ENCODE data around the gene MX2.
"Not testable (repeated sequence)": the region's sequence is repeated elsewhere in the genome, so short reads cannot be mapped to it uniquely, and the experiment has no call there.

Gene MX2

DNA sequence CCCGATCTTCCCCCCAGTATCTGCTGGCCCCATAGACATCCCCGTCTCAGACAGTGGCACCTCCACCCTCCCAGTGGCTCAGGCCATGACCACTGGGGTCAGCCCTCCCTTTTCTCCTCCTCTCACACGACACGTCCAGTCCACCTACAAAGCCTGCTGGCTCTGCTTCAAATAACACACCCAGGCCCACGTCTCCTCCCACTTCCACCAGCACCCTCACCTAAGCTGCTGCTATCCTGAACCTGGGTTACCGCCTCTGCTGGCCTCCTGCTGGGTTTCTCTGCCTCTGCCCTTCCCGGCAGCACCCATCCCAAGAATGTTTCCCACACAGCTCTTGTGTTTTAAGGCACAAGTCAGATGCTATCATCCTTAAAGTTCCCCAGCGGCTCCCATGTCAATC is 26.0 kb downstream of the MX2 start:
- no peak for DNase-seq

DNA sequence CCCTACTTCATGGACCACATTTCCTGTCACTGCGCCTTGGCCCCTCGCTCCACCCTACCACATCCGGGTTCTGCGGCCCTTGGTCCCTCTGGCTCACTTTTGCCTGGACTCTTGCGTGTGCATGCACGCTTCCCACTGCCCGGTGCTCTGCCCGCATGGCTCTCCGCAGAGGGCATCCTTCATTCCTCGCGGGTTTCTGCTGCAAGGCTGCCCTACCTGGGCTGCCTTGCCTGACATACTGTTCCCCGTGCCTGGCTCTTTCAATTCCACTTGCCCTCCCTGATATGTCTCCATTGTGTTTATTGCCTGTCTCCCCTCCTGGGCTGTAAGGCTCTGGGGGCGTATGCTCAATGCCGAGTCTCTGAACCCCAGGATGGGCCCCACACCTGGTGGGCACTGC is 26.4 kb downstream of the MX2 start:
- DNase-seq: no peak

DNA sequence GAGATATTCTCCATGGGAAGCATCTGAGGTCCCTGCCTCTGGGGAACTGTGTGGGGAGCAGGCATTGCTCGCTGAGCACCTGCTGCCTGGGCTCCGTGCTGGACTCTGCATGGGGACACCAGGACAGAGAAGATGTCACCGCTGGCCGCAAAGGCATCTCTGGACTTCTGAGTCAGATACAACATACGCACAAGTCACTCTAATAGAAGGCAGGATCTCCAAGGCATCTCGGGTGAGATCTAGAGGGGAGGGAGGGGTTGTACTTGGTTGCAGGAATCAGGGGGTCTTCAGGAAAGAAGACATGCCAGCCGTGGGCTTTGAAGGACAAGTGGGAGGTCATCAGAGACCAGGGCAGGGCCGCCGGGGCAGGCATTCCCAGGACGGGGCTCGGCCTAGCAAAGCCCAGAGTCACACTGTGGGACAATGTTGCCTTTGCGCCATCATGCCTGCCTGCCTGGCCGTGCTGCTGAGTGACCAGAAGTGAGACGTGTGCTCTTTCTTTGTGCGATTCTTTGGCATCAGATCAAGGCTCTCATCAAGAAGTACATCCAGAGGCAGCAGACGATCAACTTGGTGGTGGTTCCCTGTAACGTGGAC is 28.3 kb downstream of the MX2 start:
- no peak for DNase-seq

DNA sequence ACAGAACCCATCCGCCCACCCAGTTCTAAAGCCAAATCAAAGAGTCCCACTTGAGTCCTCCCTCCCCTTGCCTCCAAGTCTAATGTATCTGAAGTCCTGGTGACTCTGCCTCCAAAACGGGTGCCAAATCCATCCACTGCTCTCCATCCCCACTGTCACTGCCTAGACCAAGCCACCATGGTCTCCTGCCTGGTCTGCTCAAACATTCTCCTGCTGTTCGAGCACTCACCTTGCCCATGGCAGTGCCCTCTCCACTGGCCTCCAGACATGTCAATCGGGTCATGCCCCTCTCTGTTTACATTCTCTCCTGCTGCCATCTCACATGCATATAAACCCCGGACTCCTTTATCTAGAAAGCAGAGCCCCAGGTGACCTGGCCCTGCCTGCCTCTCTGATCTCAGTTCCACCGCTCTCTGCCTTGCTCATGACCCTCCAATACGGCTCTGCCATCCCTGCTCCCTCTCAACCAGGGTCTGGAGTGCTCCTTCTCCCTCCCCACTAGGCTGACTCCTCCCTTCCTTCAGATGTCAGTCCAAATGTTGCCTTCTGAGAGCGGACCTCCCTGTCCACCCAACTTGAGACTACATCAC is 32.1 kb downstream of the MX2 start:
- DNase-seq: no peak

DNA sequence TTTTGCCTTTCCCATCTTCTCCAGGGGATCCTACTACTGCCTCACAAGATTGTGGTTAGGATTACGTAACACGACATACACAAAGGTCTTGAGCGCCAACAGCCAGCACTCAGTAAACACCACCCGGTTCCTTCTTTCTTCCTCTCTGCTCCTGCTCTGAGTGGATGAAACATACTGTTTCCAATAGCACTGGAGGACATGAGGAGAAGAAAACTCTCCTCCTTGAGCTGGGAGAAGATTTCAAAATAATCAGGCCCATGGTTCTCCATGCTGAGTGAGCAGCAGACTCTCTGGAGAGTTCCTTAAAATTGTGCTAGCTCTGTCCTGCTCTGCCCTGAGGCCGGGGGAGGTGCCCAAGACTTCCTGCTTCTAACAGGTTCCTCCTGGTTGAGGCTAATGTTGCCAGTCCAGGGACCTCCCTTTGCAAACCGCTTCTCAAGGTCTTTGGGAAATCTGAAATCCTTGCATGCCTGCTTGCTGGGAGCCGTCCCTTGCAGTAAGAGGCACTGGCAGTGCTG is 34.8 kb downstream of the MX2 start:
- no peak for DNase-seq

DNA sequence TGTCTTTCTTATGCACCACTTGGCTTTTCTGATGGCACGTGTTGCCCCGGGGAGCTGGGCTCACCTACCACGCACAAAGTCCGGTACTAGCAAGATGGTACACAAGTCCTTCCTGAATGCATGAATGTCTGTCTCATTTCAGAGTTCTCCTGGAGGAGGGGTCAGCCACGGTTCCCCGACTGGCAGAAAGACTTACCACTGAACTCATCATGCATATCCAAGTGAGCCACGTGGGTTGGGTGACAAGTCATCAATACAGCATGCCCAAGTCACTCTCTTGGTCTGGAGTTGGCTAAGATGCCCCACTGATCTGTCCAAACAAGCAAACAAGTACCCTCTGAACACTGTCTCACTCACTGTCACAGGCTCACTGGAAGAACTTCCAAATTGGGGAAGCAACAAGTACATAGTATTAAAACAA is 35.7 kb downstream of the MX2 start:
- DNase-seq: no peak

DNA sequence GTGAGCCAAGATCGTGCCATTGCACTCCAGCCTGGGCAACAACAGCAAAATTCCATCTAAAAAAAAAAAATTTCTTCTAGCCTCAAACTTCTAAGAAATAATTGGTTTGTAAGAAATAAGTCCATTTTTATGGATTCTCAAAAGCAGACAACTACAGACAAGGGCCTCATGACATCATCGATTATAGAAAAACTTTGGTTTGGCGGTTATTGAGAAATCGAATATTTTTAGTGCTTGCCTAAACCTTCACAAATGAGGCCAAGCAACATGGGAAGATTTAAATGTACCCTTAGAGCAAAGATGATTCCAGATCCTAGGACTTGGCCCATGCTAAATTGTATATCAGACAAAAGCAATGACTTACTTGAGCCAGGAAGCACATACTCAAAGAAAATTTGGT is 36.4 kb downstream of the MX2 start:
- no peak for DNase-seq

DNA sequence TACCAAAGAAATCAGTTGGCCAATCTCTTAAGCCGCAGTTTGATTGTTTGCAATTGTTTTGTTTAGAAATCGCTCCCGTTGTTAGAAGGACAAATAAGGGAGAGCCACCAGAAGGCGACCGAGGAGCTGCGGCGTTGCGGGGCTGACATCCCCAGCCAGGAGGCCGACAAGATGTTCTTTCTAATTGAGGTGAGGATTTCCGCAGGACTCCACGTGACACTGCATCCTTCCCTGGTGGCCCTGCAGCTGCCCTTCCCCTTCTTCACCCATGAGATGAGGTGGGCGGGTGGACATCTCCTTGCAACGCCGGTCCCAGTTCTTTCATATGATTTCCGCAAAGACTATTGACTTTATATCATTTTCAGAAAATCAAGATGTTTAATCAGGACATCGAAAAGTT is 37.0 kb downstream of the MX2 start:
- no peak for DNase-seq

DNA sequence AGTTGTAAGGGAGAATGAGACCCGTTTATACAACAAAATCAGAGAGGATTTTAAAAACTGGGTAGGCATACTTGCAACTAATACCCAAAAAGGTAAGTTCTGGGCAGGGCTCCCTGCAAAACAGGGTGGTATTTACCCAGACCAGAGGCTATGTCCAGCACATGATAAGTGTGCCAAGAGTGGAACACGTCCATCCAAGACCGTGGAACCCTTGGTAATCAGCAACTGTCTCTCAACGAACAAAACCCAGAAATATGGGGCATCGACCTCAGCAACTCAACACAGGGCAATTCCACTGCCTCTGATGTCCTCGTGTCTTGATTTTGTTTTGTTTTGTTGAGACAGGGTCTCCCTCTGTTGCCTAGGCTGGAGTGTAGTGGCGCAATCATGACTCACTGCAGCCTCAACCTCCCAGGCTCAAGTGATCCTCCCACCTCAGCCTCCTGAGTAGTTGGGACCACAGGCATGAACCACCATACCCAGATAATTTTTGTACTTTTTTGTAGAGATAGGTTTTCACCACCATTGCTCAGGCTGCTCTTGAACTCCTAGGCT is 37.5 kb downstream of the MX2 start:
- no peak for DNase-seq

DNA sequence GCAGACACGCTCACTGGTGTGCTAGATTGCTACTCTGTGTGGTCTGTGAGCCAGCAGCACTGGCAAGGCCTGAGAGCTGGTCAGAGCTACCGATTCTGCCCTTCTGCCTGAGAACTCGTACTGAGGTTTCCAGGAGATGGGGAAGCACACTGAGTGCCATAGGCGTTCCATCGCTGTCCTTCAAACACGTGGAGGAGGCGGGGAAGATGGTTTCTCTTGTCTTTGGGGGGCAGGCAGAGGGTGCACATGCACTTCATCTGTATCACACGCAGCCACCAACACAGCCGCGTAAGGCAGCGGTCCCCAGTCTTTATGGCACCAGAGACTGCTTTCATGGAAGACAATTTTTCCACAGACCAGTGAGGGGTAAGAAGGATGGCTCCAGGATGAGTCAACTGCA is 40.4 kb downstream of the MX2 start:
- no peak for DNase-seq

DNA sequence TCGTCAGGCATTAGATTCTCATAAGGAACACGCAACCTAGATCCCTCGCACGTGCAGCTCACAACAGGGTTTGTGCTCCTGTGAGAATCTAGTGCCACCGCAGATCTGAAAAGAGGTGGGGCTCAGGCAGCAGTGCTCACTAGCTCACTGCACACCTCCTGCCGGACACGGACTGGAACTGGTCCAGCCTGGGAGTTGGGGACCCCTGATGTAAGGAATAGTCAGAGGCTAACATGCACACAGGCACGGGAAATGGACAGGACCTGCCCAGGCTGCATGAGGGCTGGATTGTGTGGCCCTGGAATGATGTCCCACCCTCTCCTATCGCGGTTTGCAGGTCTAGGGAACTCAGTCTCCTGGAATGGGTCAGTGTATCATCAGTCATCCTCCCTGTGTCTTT is 41.0 kb downstream of the MX2 start:
- no peak for DNase-seq

DNA sequence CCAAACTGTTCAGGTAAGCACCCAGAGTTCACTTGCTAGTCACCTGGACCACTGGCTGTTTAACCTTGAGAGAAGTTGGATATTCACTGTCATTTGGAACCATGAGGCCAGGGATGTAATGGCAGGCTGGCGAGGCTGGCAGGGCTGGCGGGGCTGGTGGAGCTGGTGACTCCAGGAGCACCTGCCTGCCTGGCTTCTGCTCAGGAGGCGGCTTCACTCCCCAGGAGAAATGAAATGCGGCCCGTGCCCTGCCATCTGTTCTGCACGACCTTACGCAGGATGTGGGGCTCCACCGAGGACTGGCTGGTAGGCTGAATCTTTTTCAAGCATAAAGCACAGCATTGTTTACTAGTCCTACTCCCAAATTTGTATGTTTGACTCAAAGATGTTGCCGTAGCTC is 41.5 kb downstream of the MX2 start:
- DNase-seq: no peak

DNA sequence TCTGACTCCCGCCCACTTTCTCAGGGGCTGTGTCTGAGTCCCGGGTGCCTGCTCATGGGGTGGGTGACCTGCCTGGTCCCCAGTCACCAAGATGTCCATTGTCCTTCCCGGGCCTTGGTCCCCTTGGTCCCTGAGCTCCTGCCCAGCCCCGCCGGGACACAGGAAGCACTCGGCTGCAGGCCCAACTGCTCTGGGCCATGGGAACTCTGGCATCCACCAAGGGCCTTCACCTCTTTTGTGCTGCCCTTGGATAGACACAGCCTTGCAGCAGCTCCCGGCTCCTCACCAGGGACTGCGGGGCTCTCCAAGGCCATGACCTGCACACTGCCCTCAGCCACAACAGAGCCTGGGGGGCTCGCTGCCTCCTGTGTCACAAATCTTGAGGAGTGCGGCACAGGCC is 42.1 kb downstream of the MX2 start:
- no peak for DNase-seq

DNA sequence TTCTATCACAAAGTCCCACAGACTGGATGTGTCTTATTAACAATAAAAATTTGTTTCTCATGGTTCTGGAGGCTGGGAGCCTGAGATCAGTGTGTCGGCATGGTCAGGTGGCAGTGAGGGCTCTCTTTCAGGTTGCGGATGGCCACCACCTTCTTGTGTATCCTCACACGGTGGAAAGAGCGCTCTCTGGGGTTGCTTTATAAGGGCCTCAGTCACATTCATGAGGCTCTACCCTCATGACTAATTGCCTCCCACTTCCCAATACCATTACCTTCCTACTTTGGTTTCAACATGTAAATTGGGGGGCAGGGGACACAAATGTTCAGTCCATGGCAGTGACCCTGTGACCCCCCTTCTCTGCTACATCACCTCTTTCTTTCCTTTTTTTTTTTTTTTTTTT is 43.5 kb downstream of the MX2 start:
- DNase-seq: no peak

DNA sequence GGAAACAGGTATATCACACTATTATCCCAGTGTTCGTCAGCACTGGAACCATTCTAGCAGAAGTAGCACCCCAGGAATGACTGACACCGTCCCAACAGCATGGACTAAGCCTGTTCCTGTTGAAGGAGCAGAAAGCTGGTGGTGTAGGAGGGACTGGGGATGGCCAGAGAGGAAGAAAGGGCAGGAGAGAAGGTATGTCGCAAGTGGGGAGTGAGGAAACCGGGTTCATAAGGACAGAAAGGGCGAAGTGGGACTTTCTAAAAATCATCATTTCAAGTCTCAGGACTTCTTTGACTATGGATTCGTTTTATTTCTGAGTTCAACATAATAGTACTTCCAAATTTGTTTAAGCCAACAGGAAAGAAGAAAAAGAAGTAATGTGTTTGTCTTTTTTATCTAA is 44.5 kb downstream of the MX2 start:
- no peak for DNase-seq

DNA sequence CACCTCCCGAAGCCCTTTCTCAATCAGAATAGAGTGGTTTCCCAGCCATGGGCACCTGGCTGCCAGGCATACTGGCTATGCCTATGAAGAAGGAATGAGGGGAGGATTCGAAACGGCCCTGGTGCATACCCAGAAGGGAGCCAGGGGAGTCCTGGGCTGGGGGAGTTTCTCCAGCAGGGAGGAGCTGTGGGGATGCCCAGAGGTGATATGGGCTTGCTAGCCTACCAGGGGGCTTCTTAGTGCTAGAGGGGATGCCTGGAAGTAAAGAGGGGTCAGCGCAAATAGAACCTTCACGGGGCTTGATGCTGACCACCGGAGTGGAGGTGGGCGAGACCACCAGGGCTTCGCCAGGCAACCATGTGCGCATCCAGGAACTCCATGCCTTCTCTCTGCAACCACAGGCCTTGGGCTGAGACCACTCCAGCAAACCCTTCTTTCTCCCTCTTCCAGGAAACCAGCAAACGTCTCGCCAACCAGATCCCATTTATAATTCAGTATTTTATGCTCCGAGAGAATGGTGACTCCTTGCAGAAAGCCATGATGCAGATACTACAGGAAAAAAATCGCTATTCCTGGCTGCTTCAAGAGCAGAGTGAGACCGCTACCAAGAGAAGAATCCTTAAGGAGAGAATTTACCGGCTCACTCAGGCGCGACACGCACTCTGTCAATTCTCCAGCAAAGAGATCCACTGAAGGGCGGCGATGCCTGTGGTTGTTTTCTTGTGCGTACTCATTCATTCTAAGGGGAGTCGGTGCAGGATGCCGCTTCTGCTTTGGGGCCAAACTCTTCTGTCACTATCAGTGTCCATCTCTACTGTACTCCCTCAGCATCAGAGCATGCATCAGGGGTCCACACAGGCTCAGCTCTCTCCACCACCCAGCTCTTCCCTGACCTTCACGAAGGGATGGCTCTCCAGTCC is 46.0 kb downstream of the MX2 start:
- DNase-seq: no peak

DNA sequence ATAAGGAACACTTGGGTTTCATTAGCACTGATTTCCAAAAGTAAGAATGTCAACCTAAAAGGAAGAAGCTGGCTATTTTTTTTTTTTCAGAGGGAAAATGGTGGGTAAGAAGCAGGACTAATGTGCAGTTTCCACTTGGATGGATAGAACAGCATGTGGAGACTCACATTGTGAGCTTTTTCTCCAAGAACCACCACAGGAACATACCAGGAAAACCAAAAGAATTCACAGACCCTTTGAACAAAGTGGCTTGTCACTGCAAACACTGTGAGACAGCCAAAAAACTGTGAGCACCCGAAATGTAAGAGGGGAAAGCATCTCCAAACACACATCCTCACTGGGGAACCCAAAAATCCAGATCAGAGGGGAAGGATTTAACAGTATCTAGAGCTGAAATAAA is 48.5 kb downstream of the MX2 start:
- DNase-seq: no peak

DNA sequence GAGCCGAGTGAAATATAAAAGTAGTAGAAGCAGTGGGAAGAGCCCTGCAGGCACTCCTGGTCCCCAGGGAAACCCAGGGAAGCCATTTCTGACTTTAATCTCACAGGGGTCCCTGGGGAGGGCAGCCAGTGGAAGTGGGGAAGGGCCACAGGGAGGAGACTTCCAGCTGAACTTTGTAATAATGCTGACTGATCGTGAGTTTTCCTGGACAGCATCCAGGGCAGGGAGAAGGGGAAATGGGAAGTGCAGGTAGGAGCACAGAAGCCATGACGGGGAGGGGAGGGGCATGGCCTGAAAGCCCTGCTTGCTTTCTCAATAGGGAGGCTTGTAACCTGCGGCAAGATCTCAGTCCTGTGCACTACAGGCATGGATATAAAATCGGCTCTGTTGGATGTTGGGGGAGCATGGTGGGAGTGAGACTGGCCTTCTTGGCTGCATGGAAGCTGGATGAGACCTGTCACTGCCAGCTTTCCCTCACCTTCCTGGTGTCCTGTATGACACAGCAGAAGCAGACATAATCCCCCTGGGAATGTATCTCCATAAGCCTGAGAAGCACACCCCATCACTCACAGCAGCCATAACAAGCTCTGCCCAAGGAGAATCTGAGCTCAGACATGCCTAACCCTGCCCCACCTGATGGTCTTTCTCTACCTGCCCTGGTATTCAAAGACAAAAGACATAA is 49.1 kb downstream of the MX2 start:
- DNase-seq: no peak

DNA sequence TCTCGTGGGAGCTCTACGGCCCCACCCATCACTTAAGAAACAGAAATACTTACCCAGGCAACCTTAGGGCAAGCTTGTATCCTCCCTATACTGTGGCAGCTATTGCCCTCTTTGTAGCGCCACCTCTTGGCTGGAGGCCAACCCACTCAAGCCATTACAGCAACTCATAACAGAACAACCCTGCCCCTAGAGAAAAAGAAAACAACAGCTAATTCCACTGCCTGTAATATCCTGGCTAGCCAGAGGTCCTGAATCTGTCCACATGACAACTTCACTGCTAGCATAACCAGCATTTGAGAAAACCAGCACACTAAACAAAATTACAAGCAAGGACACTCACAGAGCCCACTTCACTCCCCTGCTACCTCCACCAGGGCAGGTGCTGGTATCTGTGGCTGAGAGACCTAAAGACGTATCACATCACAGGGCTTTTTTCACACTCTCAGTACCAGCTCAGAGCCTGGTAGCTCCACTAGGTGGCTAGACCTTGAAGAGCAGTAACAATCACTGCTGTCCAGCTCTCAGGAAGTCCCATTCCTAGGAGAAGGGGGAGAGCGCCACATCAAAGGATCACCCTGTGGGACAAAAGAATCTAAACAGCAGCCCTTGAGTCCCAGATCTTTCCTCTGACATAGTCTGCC is 49.7 kb downstream of the MX2 start:
- no peak for DNase-seq

DNA sequence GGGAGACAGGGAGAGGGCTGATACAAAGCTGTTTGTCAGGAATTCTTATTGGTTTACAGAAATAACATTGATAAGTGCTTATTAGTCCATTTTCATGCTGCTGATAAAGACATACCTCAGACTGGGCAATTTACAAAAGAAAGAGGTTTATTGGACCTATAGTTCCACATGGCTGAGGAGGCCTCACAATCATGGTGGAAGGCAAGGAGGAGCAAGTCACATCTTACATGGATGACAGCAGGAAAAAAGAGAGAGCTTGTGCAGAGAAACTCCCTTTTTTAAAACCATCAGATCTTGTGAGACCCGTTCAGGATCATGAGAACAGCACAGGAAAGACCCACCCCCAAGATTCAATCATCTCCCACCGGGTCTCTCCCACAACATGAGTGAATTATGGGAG is 55.7 kb downstream of the MX2 start:
- DNase-seq: not testable (repeated sequence)

DNA sequence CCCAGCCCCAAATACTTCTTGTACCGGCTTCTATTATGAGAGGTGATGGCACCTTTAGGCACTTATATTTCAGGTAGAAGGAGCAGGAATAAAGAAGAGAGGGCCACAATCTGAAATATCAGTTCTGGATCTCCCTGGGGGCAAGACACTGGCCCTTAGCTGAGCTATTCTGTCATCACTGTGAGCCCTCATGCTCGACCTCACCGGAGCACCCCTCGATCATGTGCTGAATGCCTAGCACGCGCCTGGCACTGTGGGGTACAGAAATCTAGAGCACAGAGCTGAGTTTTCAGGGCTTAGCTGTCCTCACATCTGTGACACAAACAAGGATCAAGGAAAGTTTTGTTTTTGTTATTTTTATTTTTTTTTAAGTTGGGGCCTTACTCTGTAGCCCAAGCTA is 56.6 kb downstream of the MX2 start:
- DNase-seq: no peak

DNA sequence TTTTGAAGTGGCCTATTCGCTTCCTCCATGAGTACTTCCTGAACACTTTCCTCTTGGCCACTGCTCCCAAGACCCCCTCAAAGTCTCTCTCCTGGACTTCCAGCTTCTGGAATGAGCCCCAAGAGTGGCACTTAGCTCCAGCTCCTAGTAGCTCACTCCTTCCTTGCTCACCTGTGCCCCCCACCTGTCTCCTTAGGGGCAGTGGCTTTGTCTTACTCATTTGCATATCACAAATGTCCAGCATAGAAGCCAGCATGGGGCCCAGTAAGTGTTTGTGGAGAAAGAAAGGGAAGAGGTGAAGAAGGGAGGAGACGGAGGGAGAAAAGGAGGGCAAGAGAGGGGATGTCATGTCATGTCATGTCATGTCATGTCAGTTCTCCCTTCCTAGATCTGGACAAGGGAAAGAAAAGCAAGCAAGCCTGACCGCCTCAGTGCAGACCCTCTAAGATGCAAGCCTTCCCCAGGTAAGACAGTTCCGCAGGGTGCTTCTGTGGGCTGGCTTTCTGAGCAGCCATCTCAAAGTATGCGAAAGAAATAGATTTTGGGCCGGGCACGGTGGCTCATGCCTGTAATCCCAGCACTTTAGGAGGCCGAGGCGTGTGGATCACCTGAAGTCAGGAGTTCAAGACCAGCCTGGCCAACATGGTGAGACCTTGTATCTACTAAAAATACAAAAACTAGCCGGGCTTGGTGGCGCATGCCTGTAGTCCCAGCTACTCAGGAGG is 57.3 kb downstream of the MX2 start:
- no peak for DNase-seq

Data from right forelimb (tissue), 1 donor.